Right atrium auricular region (tissue), 2 donors: ENCODE measurements around the gene GPR65. TPM values are rescaled to one million over a fixed set of nuclear protein-coding genes. Genes with fewer than 3 reads are reported as not detected.

Experiments used
- DNase-seq: peaks from one replicate; pipeline ENCODE4 v3.0.0-alpha.2; 2019; ENCODE audit warnings: low spot score
- H3K27ac ChIP-seq, 2 donors: fragments of 200-600 bp; sonication (generic); 1 replicate in 1 of 2; 2 replicates in 1 of 2; pipeline ENCODE4 v1.5.1; 2016 to 2019
- H3K27me3 ChIP-seq, 2 donors: fragments of 200-600 bp; sonication (generic); one replicate each; pipeline versions ENCODE4 v1.5.1 to v1.6.0; 2017 to 2019
- H3K36me3 ChIP-seq: fragments of 200-600 bp; sonication (generic); one replicate; pipeline ENCODE4 v1.5.1; 2016
- H3K4me1 ChIP-seq, 2 donors: fragments of 200-600 bp; sonication (generic); one replicate each; pipeline versions ENCODE4 v1.5.1 to v1.6.0; 2017 to 2019
- H3K4me3 ChIP-seq, 2 donors: fragments of 200-600 bp; sonication (generic); 1 replicate in 1 of 2; 2 replicates in 1 of 2; pipeline ENCODE4 v1.5.1; 2017 to 2019; ENCODE audit warnings: mild to moderate bottlenecking in 1 of 2, moderate library complexity in 1 of 2
- H3K9me3 ChIP-seq, 2 donors: fragments of 200-600 bp; sonication (generic); one replicate each; pipeline ENCODE4 v1.5.1; 2019
- CTCF ChIP-seq, 2 donors: fragments of 200-600 bp; sonication (generic); IDR thresholded peaks; one replicate each; pipeline ENCODE4 v1.5.1; 2019; ENCODE audit warnings: antibody characterized with exemption in 2 of 2
- total RNA-seq, 2 donors: library from RNA; depleted of rRNA; stranded (reverse); fragments of >200 nt; gene quantifications; one replicate each; pipeline ENCODE4 v1.1.0, GENCODE V29; 2016

GPR65 gene
- total RNA-seq, 2 donors from 2014 or later, result 0.26 to 1.3 TPM

- no peaks in the 10 kb centered on the region for H3K36me3 ChIP-seq
- H3K27me3 ChIP-seq, result no peaks in the 10 kb centered on the region
- TF ChIP-seq CTCF (IDR thresholded peaks at IDR 0.05), result no peak
- no peaks in the 10 kb centered on the region for H3K4me1 ChIP-seq
- H3K9me3 ChIP-seq, result no peaks in the 10 kb centered on the region
- no peak overlapping the region for H3K4me3 ChIP-seq
- H3K27ac ChIP-seq, result peak overlapping the region in 1 of 2 donors; percentile 37
- no peak for DNase-seq
Measured at GRCh38 chr14:88005978-88006851, 1.3 kb downstream of the GPR65 start.

DNA sequence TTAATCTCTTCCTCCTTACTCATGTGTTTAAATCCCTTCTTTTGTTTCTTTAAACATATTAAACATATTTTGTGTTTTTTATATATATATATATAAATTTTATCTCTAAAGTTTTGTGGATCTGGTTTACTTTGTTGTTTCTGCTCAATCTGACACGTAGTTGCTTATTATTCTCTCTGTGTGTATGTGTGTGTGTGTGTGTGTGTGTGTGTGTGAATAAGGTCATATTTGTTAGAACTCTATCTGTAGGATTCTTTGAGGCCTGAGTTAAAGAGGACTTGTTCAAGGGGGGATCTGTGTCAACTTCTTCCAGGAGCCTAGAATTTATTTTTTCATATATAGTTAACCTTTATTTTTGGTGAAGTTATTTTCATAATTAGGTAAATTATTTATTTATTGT is 2.7 kb downstream of the GPR65 start:
- DNase-seq, result no peak
- no peak for TF ChIP-seq CTCF (IDR thresholded peaks at IDR 0.05)
- no peak overlapping the region for H3K27ac ChIP-seq

GRCh38 chr14:88008039-88008742 is 3.3 kb downstream of the GPR65 start:
- Histone ChIP-seq H3K9me3 (no peaks in the 10 kb centered on the region), H3K27ac (no peak overlapping the region), H3K27me3 (no peaks in the 10 kb centered on the region), H3K4me3 (no peak overlapping the region), H3K36me3 (no peaks in the 10 kb centered on the region), H3K4me1 (no peaks in the 10 kb centered on the region)
- no peak for DNase-seq
- no peak for TF ChIP-seq CTCF (IDR thresholded peaks at IDR 0.05)

More for the DNA sequence above, 2.7 kb downstream of the GPR65 start:
- Histone ChIP-seq H3K9me3 (no peaks in the 10 kb centered on the region), H3K36me3 (no peaks in the 10 kb centered on the region), H3K27me3 (no peaks in the 10 kb centered on the region), H3K4me1 (no peaks in the 10 kb centered on the region), H3K4me3 (no peak overlapping the region)

GRCh38 chr14:88009486-88009885 is 4.6 kb downstream of the GPR65 start:
- TF ChIP-seq CTCF (IDR thresholded peaks at IDR 0.05), result no peak
- Histone ChIP-seq H3K4me1 (no peaks in the 10 kb centered on the region), H3K36me3 (no peaks in the 10 kb centered on the region), H3K27ac (no peak overlapping the region), H3K4me3 (no peak overlapping the region), H3K9me3 (no peaks in the 10 kb centered on the region), H3K27me3 (no peaks in the 10 kb centered on the region)
- DNase-seq, result no peak

DNA sequence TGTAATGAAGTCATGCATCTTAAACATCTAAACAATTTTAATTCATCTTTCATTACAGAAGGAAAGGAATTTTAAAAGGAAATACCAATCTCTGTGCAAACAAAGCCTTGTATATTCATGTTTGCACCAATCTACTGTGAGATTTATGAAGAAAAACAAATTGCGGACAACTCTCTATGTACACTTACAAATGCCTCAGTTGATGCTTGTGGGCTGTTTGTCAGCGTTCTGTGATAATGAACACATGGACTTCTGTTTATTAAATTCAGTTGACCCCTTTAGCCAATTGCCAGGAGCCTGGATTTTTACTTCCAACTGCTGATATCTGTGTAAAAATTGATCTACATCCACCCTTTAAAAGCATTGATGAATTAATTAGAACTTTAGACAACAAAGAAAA is 5.4 kb downstream of the GPR65 start:
- no peak for DNase-seq
- Histone ChIP-seq H3K27me3 (no peaks in the 10 kb centered on the region), H3K9me3 (no peaks in the 10 kb centered on the region), H3K4me1 (no peaks in the 10 kb centered on the region), H3K27ac (no peak overlapping the region), H3K4me3 (no peak overlapping the region), H3K36me3 (no peaks in the 10 kb centered on the region)
- no peak for TF ChIP-seq CTCF (IDR thresholded peaks at IDR 0.05)
